HG03045 (cell line): ENCODE measurements around the gene ACTC1.

Experiments
- ATAC-seq: cut with Tn5 transposase; IDR thresholded peaks from one replicate; pipeline ENCODE4 v1.9.1; 2021; ENCODE audit warnings: mild to moderate bottlenecking, moderate library complexity; ENCODE audit not compliant: unreplicated experiment

Gene ACTC1

DNA sequence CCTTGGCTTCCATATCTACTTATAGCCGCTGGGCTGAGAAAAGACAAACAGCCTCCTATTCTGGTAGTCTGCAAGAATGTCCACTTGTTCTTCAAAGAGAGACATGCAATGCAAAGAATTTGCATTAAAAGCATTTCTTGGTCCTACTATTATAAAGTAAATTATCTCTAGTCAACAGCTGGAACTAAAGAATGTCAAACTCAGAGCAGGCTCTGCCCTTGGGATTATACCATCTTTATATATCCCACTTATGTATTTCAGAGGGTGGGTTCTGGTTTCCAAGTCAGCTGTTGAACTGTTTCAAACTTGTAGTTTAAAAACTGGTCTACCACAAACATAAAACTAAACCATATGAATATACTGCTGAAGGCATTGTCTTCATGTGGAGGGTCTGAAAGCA is 7.0 kb upstream of the ACTC1 start:
- ATAC-seq: no peak

DNA sequence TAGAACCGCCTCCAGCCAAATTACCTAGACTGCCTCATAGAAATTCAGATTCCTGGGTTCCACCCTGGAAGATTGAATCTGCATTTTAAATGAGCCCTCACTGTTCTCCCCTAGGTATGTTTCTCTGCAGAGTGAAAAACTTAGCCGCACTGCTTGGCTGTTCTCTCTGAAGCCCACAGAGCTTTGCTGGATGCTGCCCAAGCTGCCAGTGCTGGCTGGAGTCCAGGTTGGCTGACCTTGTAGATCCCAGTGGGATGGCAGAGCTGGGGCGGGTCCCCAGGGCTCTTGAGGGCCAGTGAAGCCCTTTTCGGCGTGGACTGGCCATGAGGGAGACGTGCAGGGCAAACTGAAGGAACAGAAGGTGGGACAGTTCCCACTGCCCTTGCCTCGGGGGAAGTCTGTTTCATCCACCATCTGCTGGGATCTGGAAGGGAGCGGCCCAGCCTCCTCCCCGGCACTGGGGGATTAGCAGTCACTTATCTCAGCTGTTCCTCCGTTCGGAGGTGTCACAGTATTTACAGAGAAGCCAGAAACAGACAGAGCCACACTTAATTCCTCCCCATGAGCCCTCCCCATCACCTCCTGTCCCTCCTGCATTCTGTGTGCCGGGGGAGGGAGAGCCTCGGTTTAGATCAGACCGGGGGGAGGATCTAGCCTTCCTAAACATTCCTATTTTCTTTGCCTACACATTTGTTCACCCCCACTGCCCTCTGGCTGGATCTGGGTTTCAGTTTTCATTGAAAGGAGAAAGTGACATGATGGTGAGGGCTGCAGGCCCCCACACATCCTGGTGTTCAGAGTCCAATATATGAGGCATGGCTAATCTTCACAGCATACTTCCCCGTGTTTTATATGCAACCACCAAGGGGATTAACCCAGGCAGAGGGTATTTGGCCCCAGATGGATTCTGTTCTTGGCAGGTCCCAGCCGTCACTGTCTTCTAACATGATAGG is 4.1 kb upstream of the ACTC1 start:
- no peak for ATAC-seq

DNA sequence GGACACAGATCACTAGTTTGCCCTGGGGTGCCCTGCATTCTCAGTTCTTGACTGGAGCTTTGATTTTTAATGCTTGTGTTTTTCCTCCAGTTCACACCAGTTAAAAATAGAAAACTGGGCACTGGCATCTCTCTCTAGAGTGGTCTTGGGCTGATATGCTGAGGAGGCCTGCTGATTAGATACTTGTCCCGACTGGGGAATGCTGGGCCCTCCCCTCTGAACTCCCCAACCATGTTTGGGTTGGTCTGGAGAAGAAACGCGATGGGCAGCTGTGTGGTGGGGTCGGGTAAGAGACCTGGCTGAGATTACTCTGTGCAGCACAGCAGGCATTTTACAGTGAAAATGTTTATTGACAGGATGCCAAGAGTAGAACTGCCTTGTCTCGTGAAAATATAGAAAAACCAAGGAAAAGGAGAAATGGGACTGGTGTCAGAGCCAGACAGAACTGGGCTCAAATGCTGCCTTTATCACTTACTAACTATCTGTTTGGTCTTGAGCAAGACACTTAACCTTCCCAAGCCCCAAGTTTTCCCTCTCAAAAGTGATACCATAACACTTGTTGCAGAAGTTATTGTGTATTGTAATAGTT is 1.6 kb upstream of the ACTC1 start:
- no peak for ATAC-seq

DNA sequence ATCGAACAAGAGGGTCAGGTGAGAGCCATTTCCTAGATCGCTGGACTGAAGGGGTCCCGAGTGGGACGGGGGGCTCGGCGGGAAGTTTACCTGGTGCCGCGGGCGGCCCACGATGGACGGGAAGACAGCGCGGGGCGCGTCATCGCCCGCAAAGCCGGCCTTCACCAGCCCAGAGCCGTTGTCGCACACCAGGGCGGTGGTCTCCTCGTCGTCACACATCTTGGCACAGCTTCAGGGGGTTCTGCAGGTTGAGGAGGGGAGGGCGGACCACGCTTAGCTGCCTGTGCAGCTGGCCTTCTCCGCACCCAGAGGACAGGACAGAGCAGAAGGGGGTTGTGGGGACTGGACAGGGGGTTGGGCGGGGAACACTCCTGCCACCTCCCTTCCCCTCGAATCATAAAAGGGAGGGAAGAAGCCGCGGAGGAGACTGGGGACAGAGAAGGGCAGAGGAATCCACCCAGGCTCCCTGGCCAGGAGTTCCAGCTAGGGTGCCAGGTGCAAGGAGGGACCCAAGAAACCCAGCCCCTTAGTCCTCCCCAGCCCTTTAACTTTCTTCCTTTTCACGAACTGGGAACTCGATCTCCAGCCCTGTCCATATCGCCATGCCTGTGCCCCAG is 651 bp downstream of the ACTC1 start:
- no peak for ATAC-seq

DNA sequence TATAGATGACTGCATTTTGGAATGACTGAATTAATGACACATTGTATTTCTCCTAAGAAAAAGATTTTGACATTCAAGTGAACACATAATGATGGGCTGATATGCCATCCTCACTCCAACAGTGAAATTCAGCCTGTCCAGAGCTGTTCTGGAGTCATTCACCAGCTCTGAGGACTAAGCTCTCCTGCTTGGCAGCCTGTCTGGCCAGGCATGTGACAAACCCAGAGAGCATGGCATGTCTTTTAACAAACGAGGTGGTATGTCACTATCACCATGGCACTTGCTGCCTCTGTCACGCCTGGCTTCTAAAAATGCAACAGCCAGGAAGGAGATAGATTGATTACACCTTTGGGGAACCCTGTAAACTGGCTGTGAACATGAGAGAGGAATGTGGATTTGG is 1.4 kb downstream of the ACTC1 start:
- no peak for ATAC-seq

DNA sequence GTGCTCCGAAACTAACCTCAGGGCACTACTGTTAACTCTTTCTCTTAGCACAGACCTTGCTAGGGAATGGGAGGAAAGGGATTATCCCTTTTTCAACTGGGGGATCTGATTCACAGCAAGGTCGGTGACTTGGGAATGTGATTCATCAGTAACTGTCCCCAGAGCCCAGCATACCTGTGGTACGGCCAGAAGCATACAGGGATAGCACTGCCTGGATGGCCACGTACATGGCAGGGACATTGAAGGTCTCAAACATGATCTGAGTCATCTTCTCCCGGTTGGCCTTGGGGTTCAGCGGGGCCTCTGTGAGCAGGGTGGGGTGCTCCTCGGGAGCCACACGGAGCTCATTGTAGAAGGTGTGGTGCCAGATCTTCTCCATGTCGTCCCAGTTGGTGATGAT is 2.3 kb downstream of the ACTC1 start:
- ATAC-seq: no peak

DNA sequence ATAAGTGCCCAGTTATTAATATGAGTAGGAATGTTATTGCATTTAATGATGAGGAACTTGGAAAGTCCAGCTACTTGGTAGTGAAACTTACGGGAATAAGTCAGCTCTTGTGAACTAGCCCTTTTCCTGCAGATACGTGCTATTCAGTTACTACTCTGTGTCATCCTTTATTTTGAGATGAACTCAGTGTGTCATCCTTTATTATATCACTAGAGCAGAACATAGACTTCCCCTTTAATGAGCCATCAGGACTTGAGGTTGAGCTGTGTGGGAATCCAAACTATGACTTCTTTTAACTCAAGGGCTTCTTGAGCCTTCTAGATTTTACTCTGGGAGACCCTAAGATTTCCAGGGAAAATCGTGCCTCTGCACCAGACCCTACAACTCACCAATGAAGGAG is 3.6 kb downstream of the ACTC1 start:
- ATAC-seq: no peak

DNA sequence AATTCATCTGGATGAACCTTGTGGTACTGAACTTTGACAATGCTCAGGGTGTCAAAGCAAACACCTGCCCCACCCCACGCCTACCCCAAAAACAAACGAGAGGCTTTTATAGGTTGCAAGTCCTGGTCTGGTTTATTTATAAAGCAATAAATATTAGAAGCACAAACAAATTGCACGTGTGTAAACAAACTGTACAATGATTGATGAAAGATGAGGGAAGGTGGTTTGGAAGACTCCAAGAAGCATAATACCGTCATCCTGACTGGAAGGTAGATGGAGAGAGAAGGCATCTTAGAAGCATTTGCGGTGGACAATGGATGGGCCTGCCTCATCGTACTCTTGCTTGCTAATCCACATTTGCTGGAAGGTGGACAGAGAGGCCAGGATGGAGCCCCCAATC is 5.2 kb downstream of the ACTC1 start:
- no peak for ATAC-seq

DNA sequence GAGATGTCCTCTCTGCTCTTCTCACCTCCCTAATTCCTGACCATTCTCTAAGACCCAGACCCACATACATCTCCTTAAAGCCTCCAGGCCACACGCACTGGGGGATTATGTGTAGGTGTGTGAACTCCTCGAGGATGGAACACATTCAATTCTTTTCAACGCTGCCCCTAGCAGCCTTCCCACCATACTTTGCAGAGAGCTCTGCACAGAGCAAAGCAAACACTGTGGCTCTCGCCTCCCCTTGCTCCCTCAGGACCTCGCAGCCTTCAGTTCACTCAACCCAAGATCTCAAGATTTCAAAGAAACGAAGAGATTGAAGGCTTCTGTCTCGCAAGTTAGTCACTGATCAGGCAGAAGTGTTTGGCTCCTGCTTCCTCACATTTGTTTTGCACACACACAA is 6.0 kb downstream of the ACTC1 start:
- no peak for ATAC-seq

DNA sequence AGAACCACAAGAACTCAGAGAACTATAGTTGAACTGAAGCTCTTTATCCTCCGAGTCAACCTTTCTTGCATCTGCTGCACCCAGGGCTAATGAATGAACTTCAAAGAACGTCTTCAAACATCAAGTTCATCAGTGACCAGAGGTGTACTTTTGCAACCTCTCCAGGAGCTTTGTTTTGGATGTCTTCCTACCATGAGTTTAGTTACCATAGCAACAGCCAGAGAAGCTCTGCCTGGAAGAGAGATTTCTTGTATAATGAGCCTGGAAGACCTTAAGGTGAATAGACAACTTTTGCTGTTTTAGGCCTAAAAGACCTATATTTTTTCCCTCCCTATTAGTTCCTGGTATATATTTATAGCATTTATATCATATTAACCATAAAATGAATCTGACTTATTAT is 9.1 kb downstream of the ACTC1 start:
- ATAC-seq: no peak

DNA sequence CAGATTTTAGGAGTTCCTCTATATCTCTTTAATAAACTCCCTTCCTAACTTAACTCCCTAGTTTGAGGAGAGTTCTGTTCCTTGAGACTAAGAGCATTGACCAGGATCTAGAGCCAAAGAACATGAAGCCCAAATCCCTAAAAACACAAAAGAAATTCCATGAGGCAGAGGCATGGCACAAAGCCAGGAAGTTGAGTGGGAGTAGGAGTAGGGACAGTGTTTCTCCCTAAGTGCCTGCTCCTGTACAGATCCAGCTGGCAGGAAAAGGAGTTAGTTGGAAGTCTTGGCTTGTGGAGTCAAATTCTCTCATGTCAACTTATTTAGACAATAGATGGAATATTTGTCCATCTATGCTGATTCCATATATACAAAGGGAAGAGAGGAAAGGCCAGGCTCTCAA is 11.4 kb downstream of the ACTC1 start:
- ATAC-seq: no peak

DNA sequence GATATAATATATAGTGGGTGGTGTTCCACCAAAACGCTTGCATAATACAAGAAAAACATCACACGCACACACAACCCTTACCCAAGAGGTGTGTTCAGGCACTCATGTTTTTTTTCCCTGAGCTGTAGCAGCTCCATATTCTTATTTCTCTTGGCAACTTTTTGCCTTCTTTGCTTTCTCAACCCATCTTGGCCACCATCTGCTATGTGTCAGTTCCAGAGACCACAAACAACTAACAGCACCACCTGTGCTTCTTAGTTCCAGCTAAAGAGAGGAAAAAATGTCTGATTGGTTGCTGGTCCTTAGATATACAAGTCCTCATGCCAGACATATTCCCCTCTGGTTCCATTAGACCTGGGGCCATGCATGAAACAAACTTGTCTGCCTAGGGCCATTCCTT is 11.9 kb downstream of the ACTC1 start:
- ATAC-seq: no peak

DNA sequence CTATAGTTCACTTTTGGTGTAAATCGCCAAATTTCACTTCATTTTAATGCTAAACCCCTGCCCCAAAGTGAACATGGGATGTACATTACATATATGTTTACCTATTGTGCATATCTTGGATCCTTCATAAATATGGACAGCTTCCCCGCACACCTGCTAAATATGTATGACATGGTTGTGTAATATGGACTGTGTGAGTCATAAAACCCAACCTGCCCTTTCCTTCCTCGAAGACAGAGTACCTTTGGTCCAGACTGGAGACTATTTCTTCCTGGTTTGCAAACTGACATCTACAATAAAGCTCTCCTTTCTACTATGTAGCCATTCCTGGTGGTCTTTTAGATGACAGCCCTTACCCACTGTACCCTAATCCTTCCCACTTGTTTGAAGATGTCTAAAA is 12.4 kb downstream of the ACTC1 start:
- ATAC-seq: no peak

DNA sequence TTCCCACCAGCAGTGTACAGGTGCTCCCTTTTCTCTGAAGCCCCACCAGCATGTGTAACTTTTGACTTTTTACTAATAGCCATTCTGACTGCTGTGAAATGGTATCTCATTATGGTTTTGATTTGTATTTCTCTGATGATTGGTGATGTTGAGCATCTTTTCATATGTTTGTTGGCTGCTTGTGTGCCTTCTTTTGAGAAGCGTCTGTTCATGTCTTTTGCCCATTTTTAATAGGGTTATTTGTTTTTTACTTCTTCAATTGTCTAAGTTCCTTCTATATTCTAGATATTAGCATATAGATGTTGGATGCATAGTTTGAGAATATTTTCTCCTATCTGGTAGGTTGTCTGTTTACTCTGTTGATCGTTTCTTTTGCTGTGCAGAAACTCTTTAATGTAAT is 14.6 kb downstream of the ACTC1 start:
- ATAC-seq: no peak

DNA sequence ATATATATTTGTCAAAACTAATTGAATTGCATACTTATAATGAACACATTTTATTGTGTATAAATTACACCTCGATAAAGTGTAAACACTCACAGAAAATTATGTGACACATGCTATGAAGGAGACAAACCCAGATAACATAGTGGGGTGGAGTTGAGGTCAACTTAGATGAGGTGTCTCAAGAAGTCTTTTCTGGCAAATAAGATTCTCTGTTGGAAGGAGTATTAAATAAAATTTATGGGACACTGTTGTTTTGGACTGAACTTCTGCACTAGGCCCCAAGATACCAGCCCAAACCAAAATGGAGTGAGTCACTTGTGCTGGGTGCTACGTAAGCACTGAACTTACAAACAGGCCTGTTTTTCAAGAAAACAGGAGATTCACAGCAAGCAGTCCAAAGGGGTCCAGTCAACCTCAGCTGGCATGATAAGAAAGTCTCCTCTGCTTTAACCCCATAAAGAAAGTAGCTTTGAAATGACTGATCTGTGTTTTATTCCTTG is 18.7 kb downstream of the ACTC1 start:
- ATAC-seq: no peak

DNA sequence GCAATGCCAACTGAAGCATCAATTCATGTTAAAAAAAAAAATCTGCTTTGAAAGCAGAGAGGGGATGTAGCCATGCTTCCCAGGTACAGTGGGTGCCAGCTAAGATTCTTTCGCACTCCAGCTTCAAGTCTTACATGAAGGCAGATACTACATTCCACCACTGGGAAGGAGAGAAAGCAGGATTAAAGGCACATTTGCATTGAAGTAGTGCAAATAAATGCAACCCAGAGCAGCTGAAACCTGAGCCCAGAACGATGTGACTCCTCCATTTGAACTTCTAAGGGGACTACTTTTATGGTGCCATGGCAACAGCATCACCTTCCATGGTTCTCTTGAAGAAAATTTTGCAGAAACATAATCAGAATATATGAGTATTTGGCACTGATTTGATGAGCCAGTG is 21.4 kb downstream of the ACTC1 start:
- ATAC-seq: no peak

DNA sequence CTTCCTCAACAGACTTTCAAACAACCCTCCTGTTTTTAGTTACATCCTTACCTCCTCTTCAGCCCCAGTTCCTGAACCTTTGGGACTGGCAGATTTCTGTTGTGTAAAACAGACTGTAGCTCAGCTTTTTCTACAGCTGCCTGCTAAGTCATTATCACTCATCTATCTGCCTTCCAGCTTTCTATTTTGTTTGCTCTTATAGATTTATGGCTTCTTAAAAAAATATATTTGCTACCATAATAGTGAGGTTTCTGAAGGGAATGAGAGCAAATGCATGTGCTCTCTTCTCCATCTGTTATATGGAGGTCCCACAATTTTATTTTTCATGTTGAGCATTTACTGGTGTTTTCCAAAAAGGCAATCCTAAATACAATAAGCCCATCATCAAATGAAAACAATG is 22.3 kb downstream of the ACTC1 start:
- no peak for ATAC-seq

DNA sequence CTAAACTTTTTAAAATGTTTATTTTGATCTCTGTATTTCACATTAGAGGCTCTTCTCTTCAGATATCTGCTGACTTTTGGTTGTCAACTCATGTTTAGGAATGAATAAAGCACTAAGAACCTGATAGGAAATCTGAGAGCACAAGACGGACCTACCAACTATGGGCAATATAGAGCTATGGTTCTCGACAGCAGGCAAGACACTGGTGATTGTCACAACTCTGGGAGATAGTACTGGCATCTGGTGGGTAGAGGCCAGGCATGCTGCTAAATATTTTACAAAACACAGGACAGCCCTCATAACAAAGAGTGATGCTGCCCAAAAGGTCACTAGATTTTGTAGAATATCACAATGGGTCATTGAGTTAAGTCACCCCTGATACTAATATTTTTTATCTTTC is 23.0 kb downstream of the ACTC1 start:
- no peak for ATAC-seq

DNA sequence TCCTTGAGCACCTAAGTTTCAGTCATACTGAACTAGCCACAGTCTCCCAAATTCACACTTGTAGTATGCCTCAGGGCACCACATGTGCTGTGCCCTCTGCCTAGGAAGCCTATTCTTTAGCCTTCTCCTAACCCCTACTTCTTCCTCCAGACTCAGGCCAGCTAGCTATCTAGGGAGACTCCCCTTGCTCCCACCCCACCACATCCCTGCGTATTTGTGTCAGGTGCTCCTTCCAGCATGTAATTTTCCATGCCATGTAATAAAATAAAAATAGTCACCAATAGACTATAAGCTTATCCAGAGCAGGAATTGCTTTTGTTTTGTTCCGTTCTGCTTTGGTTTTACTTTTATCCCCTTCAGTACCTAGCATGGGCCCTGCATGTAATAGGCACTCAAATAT is 25.6 kb downstream of the ACTC1 start:
- ATAC-seq: no peak

DNA sequence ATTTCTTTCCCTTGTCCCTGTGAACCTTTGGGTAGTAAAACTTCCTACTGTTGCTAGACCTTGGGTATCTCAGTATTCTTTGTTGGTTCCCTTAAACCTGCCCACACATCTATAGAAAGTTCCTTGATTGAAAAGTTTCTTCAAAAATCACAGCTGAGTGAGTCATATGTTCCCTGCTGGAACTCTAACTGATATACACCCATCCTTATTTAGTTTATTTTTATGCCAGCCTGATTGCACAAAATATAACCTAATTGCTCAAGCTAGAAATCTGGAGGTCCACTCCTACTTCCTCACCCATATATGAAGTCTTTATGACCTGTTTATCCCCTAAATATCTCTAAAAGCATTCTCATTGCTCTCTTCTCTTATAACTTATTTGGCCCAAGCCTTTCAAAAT is 26.8 kb downstream of the ACTC1 start:
- no peak for ATAC-seq

DNA sequence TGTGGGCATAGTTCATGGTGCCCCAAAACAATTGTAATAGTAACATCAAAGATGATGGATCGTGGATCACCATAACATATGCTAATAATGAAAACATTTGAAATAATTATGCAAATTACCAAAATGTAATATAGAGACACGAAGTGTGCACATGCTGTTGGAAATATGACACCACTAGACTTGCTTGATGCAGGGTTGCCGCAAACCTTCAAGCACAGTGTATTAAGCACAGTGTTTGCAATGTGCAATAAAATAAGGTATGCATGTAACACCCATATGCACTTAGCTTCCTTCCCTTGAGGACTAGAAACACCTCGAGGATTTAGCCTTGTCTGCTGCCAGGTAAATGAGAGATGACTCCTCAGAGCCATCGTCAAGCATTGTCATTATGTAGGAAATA is 29.6 kb downstream of the ACTC1 start:
- ATAC-seq: no peak

DNA sequence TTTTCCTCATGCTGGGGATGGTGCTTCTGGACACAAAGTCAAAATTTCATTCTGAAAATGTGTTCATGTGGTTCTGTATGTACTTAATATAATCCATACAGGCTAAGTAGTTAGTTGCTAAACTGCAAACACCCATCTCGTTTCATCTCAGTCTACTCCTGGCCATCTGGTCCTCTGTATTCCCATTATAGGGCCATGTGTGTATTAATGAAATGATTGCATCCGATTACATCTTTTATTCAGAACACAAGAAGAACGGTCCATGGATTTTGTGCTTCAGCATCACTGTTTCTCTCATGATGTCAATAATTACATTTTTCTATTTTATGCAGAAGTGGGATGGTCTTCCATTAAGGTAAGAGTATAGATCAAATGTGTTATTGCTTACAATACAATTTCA is 34.4 kb downstream of the ACTC1 start:
- no peak for ATAC-seq
